ENCODE data around the gene ARHGEF16. TPM values are rescaled to one million over a fixed set of nuclear protein-coding genes. Genes with fewer than 3 reads are reported as not detected.
A peak's percentile ranks its signal among the peaks of the same experiment; 100 is the strongest.

ARHGEF16 gene
- total RNA-seq, 1 experiment from 2014 or later: 17.2 TPM

GRCh38 chr1:3471356-3472087 is 17.1 kb downstream of the ARHGEF16 start:
- CTCF ChIA-PET: interaction anchor here (0.7 to 4.1 kb wide), 27 partner anchors 9 to 945 kb away, joined by 3 to 165 read pairs (median 4); partner anchors contain the start of genes ARHGEF16 and PANK4
- Mint-ChIP-seq H3K27ac (peak overlapping the region; percentile 70; the same call in 1 of the 2 replicates), H3K4me3 (no peak overlapping the region), H3K4me1 (peaks cover 17% of the 10 kb centered on the region), H3K36me3 (peaks cover 11% of the 10 kb centered on the region; the same call in 1 of the 2 replicates), H3K9me3 (no peaks in the 10 kb centered on the region), H3K27me3 (ENCODE audit: low read depth) (no peaks in the 10 kb centered on the region)
- DNase-seq (ENCODE audit: low spot score) (peak; percentile 77), ATAC-seq (peak; percentile 82)
- POLR2A ChIA-PET: interaction anchor here (0.5 to 1.6 kb wide), 6 partner anchors 9 to 1083 kb away, joined by 3 to 11 read pairs (median 6); partner anchors contain the start of gene ARHGEF16
- TF ChIP-seq MAX (CRISPR knock-in tag; IDR thresholded peaks at IDR 0.05) (peak; percentile 58; the same call in 1 of the 2 replicates), E2F4 (CRISPR knock-in tag; IDR thresholded peaks at IDR 0.05; ENCODE audit: borderline replicate concordance, low read depth) (no peak), ZNF219 (CRISPR knock-in tag; IDR thresholded peaks at IDR 0.05; ENCODE audit: borderline replicate concordance) (0 out of 2 replicates have a peak, but pooled peaks have one; percentile 17), ZNF423 (CRISPR knock-in tag; IDR thresholded peaks at IDR 0.05) (peak; percentile 89), ZNF532 (CRISPR knock-in tag; IDR thresholded peaks at IDR 0.05; ENCODE audit: borderline replicate concordance) (no peak), ZSCAN18 (CRISPR knock-in tag; IDR thresholded peaks at IDR 0.05) (0 out of 2 replicates have a peak, but pooled peaks have one; percentile 6), GTF2I (CRISPR knock-in tag; conservative IDR thresholded peaks at IDR 0.05) (no peak), GABPB1 (CRISPR knock-in tag; IDR thresholded peaks at IDR 0.05) (peak; percentile 32; the same call in 1 of the 2 replicates), NFYB (CRISPR knock-in tag; conservative IDR thresholded peaks at IDR 0.05; ENCODE audit: low read depth) (no peak), NFE2L1 (CRISPR knock-in tag; IDR thresholded peaks at IDR 0.05) (0 out of 2 replicates have a peak, but pooled peaks have one; percentile 21), CDX4 (CRISPR knock-in tag; IDR thresholded peaks at IDR 0.05; ENCODE audit: borderline replicate concordance) (no peak), ZMAT4 (CRISPR knock-in tag; IDR thresholded peaks at IDR 0.05) (no peak), TP53 (CRISPR knock-in tag; IDR thresholded peaks at IDR 0.05) (0 out of 2 replicates have a peak, but pooled peaks have one; percentile 48), TCF7 (CRISPR knock-in tag; IDR thresholded peaks at IDR 0.05; ENCODE audit: low read depth) (no peak), SP1 (CRISPR knock-in tag; conservative IDR thresholded peaks at IDR 0.05) (peak; percentile 44), FOXP1 (CRISPR knock-in tag; IDR thresholded peaks at IDR 0.05; ENCODE audit: borderline replicate concordance) (peak; percentile 22; the same call in 1 of the 2 replicates), ZBTB43 (CRISPR knock-in tag; IDR thresholded peaks at IDR 0.05) (0 out of 2 replicates have a peak, but pooled peaks have one; percentile 30), USF1 (CRISPR knock-in tag; IDR thresholded peaks at IDR 0.05) (no peak), PRRX2 (CRISPR knock-in tag; IDR thresholded peaks at IDR 0.05) (no peak), USF2 (CRISPR knock-in tag; IDR thresholded peaks at IDR 0.05) (peak; percentile 22; the same call in 1 of the 2 replicates), ATF1 (CRISPR knock-in tag; IDR thresholded peaks at IDR 0.05) (no peak)

Measured in WTC11 (cell line).